ENCODE results near the gene TAF3. TPM values are rescaled to one million over a fixed set of nuclear protein-coding genes. Genes with fewer than 3 reads are reported as not detected.

TAF3 gene
- total RNA-seq, 1 experiment from 2014 or later, result 5.5 TPM

DNA sequence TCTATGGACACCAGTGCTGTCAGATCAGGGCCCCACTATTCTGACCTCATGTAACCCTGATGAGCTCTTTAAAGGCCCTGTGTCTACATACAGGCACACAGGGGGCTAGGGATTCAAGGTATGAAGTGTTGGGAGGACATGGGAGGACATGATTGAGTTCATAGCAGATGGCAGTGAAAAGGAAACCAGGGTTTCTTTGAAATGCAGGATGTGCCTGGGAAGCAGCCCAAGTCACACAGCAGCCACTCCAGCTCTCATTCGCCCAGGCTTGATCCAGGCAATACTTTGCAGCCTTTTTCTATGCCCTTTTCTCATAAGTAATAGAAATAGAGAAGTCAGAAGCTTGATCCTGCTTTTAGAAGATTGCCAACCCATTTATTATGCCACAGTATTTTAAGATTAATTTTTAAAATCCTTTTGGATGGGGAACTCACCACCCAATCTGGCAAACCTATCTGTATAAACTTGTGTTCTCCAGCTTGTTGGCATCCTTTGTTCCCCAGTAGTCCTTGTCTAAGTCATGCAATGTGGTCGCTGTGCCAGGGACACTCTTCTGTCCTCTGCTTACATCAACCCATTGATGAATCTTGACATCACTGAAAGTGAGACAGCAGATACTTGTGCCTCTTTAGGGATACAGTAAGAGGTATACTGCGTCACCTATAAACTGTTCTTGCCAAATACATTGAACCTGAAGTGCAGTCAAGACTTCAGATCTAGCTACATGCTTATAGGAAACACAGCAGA, 95.0 kb downstream of the TAF3 start:
- DNase-seq (ENCODE audit: low read depth, low spot score) (no peak), ATAC-seq (no peak)
- H3K36me3 ChIP-seq (ENCODE audit: control insufficient read depth, insufficient read depth, low read length), result no peaks in the 10 kb centered on the region
- CTCF ChIA-PET, result no interaction called here
- POLR2A ChIA-PET, result no interaction called here
- BruUV-seq (replicated peaks), result no TSS peak
- intact Hi-C loops (cut with micrococcal nuclease; ENCODE audit: unreplicated experiment), result no loop called here
- H3K27me3 ChIP-seq (ENCODE audit: control insufficient read depth, insufficient read depth, low read length), result no peaks in the 10 kb centered on the region
- H3K4me1 ChIP-seq (ENCODE audit: control insufficient read depth, insufficient read depth, low read length), result no peaks in the 10 kb centered on the region
- H3K9me3 ChIP-seq (ENCODE audit: control insufficient read depth, insufficient read depth, low read depth, low read length), result no peaks in the 10 kb centered on the region
- TF ChIP-seq, protein P1, sequence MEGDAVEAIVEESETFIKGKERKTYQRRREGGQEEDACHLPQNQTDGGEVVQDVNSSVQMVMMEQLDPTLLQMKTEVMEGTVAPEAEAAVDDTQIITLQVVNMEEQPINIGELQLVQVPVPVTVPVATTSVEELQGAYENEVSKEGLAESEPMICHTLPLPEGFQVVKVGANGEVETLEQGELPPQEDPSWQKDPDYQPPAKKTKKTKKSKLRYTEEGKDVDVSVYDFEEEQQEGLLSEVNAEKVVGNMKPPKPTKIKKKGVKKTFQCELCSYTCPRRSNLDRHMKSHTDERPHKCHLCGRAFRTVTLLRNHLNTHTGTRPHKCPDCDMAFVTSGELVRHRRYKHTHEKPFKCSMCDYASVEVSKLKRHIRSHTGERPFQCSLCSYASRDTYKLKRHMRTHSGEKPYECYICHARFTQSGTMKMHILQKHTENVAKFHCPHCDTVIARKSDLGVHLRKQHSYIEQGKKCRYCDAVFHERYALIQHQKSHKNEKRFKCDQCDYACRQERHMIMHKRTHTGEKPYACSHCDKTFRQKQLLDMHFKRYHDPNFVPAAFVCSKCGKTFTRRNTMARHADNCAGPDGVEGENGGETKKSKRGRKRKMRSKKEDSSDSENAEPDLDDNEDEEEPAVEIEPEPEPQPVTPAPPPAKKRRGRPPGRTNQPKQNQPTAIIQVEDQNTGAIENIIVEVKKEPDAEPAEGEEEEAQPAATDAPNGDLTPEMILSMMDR (IDR thresholded peaks at IDR 0.05), result no peak
- TF ChIP-seq SIN3A (IDR thresholded peaks at IDR 0.05; ENCODE audit: borderline replicate concordance, insufficient read depth, low read depth, low read length), result no peak
- TF ChIP-seq TCF7L2 (IDR thresholded peaks at IDR 0.05; ENCODE audit: low read depth, low read length), result no peak
- TF ChIP-seq, protein P2, sequence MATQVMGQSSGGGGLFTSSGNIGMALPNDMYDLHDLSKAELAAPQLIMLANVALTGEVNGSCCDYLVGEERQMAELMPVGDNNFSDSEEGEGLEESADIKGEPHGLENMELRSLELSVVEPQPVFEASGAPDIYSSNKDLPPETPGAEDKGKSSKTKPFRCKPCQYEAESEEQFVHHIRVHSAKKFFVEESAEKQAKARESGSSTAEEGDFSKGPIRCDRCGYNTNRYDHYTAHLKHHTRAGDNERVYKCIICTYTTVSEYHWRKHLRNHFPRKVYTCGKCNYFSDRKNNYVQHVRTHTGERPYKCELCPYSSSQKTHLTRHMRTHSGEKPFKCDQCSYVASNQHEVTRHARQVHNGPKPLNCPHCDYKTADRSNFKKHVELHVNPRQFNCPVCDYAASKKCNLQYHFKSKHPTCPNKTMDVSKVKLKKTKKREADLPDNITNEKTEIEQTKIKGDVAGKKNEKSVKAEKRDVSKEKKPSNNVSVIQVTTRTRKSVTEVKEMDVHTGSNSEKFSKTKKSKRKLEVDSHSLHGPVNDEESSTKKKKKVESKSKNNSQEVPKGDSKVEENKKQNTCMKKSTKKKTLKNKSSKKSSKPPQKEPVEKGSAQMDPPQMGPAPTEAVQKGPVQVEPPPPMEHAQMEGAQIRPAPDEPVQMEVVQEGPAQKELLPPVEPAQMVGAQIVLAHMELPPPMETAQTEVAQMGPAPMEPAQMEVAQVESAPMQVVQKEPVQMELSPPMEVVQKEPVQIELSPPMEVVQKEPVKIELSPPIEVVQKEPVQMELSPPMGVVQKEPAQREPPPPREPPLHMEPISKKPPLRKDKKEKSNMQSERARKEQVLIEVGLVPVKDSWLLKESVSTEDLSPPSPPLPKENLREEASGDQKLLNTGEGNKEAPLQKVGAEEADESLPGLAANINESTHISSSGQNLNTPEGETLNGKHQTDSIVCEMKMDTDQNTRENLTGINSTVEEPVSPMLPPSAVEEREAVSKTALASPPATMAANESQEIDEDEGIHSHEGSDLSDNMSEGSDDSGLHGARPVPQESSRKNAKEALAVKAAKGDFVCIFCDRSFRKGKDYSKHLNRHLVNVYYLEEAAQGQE (IDR thresholded peaks at IDR 0.05; ENCODE audit: insufficient read depth in 1 of 2, low read depth in 2 of 2, low read length in 1 of 2), result no peak
- TF ChIP-seq POLR2AphosphoS5 (IDR thresholded peaks at IDR 0.05; ENCODE audit: low read depth, low read length), result no peak
- H3K4me3 ChIP-seq (ENCODE audit: low read depth in 2 of 2, low read length in 2 of 2), result no peak overlapping the region
- in situ Hi-C loops (cut with HindIII; ENCODE audit: low pct_unique_long_range_greater_than_20kb, low sequenced_read_pairs), result no loop called here
- H3K27ac ChIP-seq (ENCODE audit: low read length), result no peak overlapping the region

DNA sequence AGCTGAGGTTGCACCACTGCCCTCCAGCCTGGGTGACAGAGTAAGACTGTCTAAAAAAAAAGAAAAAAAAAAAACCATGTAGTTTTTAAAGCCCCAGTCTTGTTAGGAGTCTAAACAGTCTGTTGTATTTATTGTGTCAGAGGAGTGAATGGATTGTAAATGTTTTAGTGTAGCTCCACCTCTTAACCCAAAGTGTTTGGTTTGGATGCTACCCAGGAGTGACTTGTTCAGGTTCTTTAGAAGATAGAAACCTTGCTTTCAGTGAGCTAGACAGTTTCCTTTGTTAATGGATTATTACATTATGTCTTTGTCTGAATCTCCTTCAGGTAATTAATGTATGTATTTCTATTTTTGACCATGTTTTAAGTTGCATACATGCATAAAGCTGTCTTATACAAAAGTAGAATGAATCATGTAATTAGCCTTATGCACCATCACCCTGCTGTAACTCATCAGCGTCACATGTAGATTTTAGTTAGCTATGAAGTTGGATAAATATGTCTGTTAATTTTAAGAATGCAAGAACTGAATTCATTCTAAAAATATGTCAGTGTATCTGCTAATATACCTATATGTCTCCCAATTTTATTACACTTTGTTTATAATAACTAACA, 97.7 kb downstream of the TAF3 start:
- H3K27me3 ChIP-seq (ENCODE audit: control insufficient read depth, insufficient read depth, low read length), result no peaks in the 10 kb centered on the region
- H3K36me3 ChIP-seq (ENCODE audit: control insufficient read depth, insufficient read depth, low read length), result no peaks in the 10 kb centered on the region
- no peak overlapping the region for H3K27ac ChIP-seq (ENCODE audit: low read length)
- CTCF ChIA-PET, result no interaction called here
- BruUV-seq (replicated peaks), result no TSS peak
- intact Hi-C loops (cut with micrococcal nuclease; ENCODE audit: unreplicated experiment) (no loop called here), in situ Hi-C loops (cut with HindIII; ENCODE audit: low pct_unique_long_range_greater_than_20kb, low sequenced_read_pairs) (no loop called here)
- DNase-seq (ENCODE audit: low read depth, low spot score) (no peak), ATAC-seq (no peak)
- H3K4me3 ChIP-seq (ENCODE audit: low read depth in 2 of 2, low read length in 2 of 2), result no peak overlapping the region
- H3K9me3 ChIP-seq (ENCODE audit: control insufficient read depth, insufficient read depth, low read depth, low read length), result no peaks in the 10 kb centered on the region
- TF ChIP-seq, protein P1 (IDR thresholded peaks at IDR 0.05), result no peak
- TF ChIP-seq SIN3A (IDR thresholded peaks at IDR 0.05; ENCODE audit: borderline replicate concordance, insufficient read depth, low read depth, low read length), result no peak
- TF ChIP-seq, protein P2 (IDR thresholded peaks at IDR 0.05; ENCODE audit: insufficient read depth in 1 of 2, low read depth in 2 of 2, low read length in 1 of 2), result no peak
- TF ChIP-seq POLR2AphosphoS5 (IDR thresholded peaks at IDR 0.05; ENCODE audit: low read depth, low read length), result no peak
- no peak for TF ChIP-seq TCF7L2 (IDR thresholded peaks at IDR 0.05; ENCODE audit: low read depth, low read length)
- H3K4me1 ChIP-seq (ENCODE audit: control insufficient read depth, insufficient read depth, low read length), result no peaks in the 10 kb centered on the region
- POLR2A ChIA-PET, result no interaction called here

Measured in Panc1 (cell line).